Measurements from ENCODE around the gene CHMP4B.
"Not testable (repeated sequence)": the region's sequence is repeated elsewhere in the genome, so short reads cannot be mapped to it uniquely, and the experiment has no call there.

The CHMP4B gene

DNA sequence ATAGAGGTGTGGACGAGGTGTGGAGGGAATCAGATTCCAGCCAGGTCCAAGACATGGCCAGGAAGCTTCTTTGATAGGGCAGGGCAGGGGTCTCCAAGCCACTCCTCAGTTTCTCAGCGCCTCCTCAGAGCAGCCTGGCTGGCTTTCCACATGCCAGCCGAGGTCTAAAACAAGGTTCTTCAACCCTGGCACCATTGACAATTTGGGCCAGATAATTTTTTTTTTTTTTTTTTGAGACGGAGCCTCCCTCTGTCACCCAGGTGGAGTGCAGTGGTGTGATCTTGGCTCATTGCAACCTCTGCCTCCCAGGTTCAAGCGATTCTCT lies 21.3 kb upstream of the CHMP4B start:
- no peak for DNase-seq (ENCODE audit: low spot score)

DNA sequence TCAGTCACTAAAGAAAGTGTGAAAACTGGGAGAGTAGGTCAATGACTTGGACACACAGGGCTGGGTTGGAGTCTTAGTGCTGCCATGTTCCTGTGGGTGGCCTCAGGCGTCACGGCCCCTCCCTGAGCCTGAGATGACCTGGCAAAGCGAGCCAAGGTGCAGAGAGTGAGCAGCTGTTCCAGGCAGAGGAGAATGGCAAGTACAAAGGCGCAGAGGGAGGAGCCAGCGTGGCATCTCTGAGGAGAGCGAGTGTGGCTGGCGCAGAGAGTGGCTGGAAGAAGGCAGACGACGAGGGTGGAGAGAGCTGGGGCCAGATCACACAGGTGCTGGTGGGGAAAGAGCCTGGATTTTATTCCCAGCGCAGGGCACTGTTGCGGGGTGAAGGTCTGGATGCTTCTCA lies 20.6 kb upstream of the CHMP4B start:
- DNase-seq (ENCODE audit: low spot score): no peak

- no peak for DNase-seq (ENCODE audit: low spot score)
Measured at GRCh38 chr20:33791021-33791420, 20.1 kb upstream of the CHMP4B start.

DNA sequence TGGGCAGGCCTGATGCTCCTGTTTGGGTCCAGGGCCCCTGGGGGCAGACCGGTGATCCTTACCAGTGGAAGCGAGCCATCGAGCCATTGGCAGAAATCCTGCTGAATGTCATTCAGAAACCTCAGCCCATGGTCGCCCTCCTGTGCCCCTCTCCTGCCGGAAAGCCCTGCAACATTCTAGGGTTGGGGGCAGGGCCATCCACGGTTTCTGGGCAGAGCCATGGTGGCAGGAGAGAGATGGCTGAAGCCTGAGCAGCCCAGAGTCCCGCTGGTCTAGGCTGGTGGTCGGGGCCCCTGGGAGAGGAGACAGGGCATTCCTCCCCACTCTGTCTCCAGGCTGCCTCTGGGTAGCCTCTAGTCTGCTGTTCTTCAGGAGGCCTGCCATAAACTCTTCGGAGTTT lies 19.6 kb upstream of the CHMP4B start:
- DNase-seq (ENCODE audit: low spot score): no peak

DNA sequence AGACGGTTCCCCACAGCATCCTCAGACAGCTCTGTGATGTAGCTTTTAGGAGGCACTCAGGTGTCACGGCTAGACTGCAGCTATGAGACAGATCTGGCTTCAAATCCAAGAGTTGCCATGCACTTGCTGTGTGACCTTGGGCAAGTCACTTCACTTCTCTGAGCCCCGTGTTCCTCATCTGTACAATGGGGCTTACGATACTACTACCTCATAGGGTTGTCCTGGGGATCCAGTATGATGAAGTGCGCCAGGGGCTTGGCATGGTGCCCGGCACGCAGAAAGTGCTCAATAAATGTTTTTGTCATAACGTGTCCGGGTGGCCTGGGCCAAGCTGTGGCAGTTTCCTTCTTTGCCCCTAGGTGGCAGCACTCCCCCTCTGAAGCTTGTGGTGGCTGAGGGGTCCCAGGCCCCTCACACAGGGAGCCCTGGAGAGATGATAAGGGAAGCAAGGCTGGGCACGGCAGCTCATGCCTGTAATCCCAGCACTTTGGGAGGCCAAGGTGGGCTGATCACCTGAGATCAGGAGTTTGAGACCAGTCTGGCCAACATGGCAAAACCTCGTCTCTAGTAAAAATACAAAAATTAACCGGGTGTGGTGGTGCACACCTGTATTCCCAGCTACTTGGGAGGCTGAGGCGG lies 19.1 kb upstream of the CHMP4B start:
- peak; percentile 35 for DNase-seq (ENCODE audit: low spot score)

DNA sequence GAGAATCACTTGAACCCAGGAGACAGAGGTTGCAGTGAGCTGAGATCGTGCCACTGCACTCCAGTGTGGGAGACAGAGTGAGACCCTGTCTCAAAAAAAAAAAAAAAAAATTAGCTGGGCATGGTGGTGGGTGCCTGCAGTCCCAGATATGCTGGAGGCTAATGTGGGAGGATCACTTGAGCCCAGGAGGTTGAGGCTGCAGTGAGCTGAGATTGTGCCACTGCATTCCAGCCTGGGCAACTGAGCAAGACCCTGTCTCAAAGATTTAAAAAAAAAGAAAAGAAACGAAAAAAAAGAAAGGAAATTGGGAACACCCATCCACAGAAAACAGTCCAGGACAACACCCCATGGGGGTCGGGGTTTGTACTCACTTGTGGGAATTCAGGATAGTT lies 18.6 kb upstream of the CHMP4B start:
- not testable (repeated sequence) for DNase-seq (ENCODE audit: low spot score)

- DNase-seq (ENCODE audit: low spot score): no peak
Measured at GRCh38 chr20:33793011-33793931, 17.9 kb upstream of the CHMP4B start.

DNA sequence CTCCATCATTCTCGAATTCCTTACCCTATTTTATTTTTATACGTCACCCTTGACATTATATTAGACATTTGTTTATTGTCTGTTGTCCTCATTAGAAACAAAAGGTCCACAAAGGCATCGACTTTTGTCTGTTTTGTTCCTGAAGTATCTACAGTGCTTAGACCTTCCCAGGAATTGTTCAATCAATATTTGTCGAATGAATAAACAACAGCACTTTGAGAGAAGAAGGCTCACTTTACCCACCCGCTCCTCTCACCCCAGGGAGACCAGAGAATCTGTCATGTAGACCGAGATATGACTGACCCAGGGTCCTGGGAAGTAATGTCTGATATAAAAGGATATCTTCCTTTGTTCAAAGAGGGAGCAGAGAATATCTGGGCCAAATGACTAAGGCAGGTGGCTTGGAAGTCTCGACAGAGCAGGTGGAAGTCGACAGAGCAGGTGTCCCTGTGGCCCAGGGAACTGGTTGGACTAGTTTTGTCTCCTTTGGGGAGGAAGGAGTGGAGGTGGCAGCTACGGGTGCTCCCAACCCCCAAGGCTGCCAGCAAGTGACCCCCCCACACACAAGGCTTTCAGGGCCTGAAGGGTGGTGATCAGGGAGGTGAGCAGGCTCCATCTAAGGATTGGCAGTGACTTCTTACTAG lies 14.8 kb upstream of the CHMP4B start:
- no peak for DNase-seq (ENCODE audit: low spot score)

DNA sequence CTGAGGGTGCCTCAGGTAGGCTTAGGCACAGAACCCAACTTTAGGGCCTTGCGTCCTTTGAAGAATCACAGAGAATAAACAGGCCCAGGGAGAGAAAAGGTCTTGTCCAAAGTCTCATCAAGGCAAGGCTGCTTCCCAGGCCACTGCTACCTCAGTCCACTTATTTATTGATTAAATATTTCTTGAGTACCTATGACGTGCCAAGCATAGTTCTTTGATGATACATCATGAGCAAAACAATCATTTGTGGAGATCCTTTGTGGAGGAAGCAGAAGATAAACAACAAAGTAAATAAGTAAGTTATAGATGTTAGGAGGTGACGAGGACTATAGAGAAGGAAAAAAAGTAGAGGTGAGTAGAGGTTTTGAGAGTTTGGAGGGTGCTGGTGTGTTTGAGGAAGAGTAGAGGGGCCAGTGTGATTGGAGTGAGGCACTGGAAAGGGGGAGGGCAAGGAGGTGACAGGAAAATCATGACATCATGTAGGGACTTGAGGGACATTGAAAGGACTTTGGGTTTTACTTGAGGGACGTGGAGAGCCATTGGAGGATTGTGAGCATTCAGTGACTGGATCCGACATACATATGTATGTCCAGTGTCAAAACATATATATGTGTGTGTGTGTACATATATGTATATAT lies 14.1 kb upstream of the CHMP4B start:
- no peak for DNase-seq (ENCODE audit: low spot score)

- DNase-seq (ENCODE audit: low spot score): no peak
Measured at GRCh38 chr20:33798444-33798843, 12.7 kb upstream of the CHMP4B start.

- DNase-seq (ENCODE audit: low spot score): no peak
Measured at GRCh38 chr20:33803921-33804337, 7.2 kb upstream of the CHMP4B start.

- DNase-seq (ENCODE audit: low spot score): no peak
Measured at GRCh38 chr20:33808388-33808787, 2.8 kb upstream of the CHMP4B start.

DNA sequence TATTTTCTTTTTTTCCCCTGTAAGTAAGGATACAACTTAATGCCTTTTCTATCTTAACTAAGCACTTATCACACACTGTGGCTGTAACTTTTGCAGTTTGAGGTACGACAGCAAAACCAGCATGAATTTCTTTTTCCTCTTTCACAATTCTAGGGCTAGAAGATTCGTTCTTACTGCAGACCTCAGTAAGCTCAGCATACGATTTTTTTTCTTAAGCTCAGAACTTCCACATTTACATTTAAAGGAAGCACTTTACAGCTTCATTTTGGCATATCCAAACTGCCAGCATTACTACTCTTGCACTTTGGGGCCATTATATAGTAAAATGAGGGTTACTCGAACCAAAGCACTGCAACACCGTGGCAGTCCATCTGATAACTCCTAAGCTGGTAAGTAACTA lies 889 bp upstream of the CHMP4B start:
- DNase-seq (ENCODE audit: low spot score): no peak

DNA sequence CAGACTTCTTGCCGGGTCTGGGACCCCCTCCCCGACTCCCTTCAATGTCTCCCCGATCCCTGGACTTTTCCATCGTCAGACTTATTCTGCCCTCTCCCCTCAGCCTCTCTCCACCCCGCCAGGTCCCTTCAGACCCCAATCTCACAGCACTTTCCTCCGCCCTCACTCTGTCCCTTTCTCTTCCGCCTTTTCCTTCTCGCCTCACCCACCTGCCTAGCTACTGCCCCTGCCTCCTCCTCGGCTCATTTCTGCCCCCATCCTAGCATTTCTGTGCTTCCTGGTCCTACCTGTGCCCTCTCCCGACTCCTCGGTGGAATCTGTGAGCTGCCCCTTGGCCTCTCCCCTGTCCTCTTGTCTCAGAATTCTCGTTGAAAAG lies 616 bp downstream of the CHMP4B start:
- no peak for DNase-seq (ENCODE audit: low spot score)

GRCh38 chr20:33812152-33812849 lies 1.2 kb downstream of the CHMP4B start:
- DNase-seq (ENCODE audit: low spot score): no peak

GRCh38 chr20:33812908-33813462 lies 1.8 kb downstream of the CHMP4B start:
- no peak for DNase-seq (ENCODE audit: low spot score)

DNA sequence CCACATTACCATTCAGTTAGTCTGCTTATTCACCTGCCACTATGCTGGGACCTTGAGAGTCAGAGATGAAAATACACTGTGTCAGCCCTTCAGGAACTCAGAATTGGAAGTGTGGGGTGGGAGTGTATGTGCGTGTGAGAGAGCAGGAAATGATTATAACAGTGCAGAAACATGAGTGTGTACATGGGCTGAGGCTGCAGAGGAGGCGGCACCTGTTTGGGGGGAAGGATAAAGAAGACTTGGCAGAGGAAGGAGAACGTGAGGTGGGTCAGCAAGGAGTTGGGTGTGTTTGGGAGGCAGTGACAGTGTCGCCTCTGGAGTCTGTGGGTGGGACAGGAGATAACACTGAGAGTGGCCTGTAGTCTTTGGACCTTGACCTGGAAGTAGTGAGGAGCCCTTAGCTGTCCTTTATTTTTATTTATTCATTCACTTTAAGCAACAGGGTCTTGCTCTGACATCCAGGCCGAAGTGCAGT lies 3.1 kb downstream of the CHMP4B start:
- DNase-seq (ENCODE audit: low spot score): no peak

GRCh38 chr20:33815671-33816070 lies 4.5 kb downstream of the CHMP4B start:
- no peak for DNase-seq (ENCODE audit: low spot score)

DNA sequence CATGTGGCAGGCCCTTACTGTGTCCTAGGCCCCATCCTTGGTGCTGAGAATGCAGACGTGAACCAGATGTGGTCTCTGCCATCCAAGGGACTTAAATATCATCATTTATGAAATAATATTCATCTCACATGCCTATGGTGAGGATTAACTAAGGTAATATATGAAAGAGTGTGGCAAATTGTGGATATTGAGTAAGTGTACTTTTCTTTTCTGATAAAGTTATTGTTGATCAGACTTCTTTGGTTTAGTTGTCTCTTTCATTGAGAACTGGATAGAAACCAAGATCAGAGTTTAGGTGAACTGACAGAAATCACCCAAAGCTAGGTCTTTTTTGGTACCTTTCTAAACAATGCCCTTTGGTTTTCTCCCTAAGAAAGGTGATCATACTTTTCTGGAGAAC lies 5.0 kb downstream of the CHMP4B start:
- no peak for DNase-seq (ENCODE audit: low spot score)

GRCh38 chr20:33817411-33817810 lies 6.3 kb downstream of the CHMP4B start:
- DNase-seq (ENCODE audit: low spot score): no peak

DNA sequence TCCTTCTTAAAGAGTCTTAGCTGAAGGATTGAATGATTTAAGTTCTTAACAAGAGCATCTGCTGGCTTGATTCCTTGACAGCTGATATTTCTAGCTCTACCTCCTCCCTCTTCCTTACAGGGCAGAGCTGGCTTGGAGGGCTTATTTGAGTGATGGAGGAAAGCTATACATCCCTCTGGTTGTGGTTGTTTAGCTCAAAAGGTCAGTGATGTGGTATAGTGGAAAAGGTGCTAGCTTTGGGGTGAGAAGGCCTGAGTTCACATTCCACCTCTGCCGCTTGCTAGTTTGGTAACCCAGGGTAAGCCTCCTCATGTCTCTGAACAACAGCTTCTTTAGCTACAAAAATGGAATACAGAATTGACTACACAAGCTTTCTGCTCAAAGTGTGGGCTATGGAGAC lies 8.3 kb downstream of the CHMP4B start:
- no peak for DNase-seq (ENCODE audit: low spot score)

DNA sequence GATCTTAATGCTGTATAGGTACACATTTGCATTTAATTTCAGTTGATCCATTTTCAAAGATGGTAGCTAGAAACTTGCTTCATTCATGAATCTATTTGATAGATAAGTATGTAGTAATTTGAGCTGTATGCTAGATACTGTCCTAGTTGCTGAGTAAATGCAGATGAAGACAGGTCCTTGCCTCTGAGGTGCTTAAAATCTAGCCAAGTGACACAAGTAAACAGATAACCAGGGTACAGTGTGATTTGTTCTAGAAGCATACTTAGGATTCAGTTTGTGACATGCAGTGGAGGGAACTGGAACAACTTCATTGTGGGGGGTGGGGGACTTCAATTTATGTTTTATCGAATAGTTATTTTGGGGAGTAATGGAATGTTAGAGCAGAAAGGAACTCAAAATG lies 9.2 kb downstream of the CHMP4B start:
- DNase-seq (ENCODE audit: low spot score): no peak
